Osteoblast (primary cell): Measurements from ENCODE around the gene EXOC4. TPM values are rescaled to one million over a fixed set of nuclear protein-coding genes. Genes with fewer than 3 reads are reported as not detected.

Experiments
- DNase-seq: peaks from one replicate; pipeline ENCODE4 v3.0.0; 2011; ENCODE audit warnings: low spot score, mixed read lengths; ENCODE audit not compliant: insufficient read length; ENCODE audit errors: missing footprints
- H2AFZ ChIP-seq: 2 replicates; pipeline ENCODE4 v1.6.0; 2011; ENCODE audit warnings: mild to moderate bottlenecking, low read length
- H3K27ac ChIP-seq: 2 replicates; pipeline ENCODE4 v1.5.1; 2011; ENCODE audit warnings: mild to moderate bottlenecking, low read depth, low read length, moderate library complexity
- H3K27me3 ChIP-seq: 2 replicates; pipeline ENCODE4 v1.6.0; 2012; ENCODE audit warnings: mild to moderate bottlenecking, control low read depth, inconsistent platforms, low read length, moderate library complexity; ENCODE audit not compliant: insufficient read depth
- H3K36me3 ChIP-seq: 2 replicates; pipeline ENCODE4 v1.5.1; 2011; ENCODE audit warnings: mild to moderate bottlenecking, low read length, control low read depth, moderate library complexity; ENCODE audit not compliant: insufficient read depth
- H3K4me1 ChIP-seq: 2 replicates; pipeline ENCODE4 v1.5.1; 2011; ENCODE audit warnings: mild to moderate bottlenecking, low read length, control low read depth, moderate library complexity; ENCODE audit not compliant: insufficient read depth
- H3K4me2 ChIP-seq: 2 replicates; pipeline ENCODE4 v1.6.0; 2011; ENCODE audit warnings: mild to moderate bottlenecking, low read length; ENCODE audit not compliant: insufficient read depth
- H3K4me3 ChIP-seq: fragments of 200-600 bp; sonication (generic); 3 replicates; pipeline ENCODE4 v1.5.1; 2012; ENCODE audit warnings: mild to moderate bottlenecking, low read length, inconsistent platforms; ENCODE audit not compliant: insufficient read depth
- H3K79me2 ChIP-seq: 2 replicates; pipeline ENCODE4 v1.6.0; 2012; ENCODE audit warnings: mild to moderate bottlenecking, low read length, control low read depth, inconsistent platforms; ENCODE audit not compliant: insufficient read depth
- H3K9me3 ChIP-seq: 2 replicates; pipeline ENCODE4 v1.5.1; 2011; ENCODE audit warnings: low read depth, low read length, control low read depth
- H4K20me1 ChIP-seq: 2 replicates; pipeline ENCODE4 v1.6.0; 2012; ENCODE audit warnings: mild to moderate bottlenecking, low read length, control low read depth; ENCODE audit not compliant: insufficient read depth
- CTCF ChIP-seq: IDR thresholded peaks from 2 replicates; pipeline ENCODE4 v1.5.1; 2011; ENCODE audit warnings: mild to moderate bottlenecking, low read depth, low read length, moderate library complexity; ENCODE audit errors: extremely low read depth
- total RNA-seq: library from RNA; depleted of rRNA; stranded (reverse); fragments of >200 nt; gene quantifications from 2 replicates; pipeline ENCODE4 v1.2.3, GENCODE V29; 2012

Gene EXOC4
- total RNA-seq, 1 donor: 134 TPM

GRCh38 chr7:133303931-133304330, 51.1 kb downstream of the EXOC4 start:
- no peak for DNase-seq
- Histone ChIP-seq H3K36me3 (peaks cover 8% of the 10 kb centered on the region), H3K4me2 (no peak overlapping the region), H3K79me2 (peaks cover 3% of the 10 kb centered on the region), H3K9me3 (no peaks in the 10 kb centered on the region), H3K4me1 (peaks cover 6% of the 10 kb centered on the region), H4K20me1 (peaks cover 4% of the 10 kb centered on the region), H3K4me3 (no peak overlapping the region), H2AFZ (no peak overlapping the region), H3K27ac (no peak overlapping the region), H3K27me3 (no peaks in the 10 kb centered on the region)
- no peak for TF ChIP-seq CTCF

GRCh38 chr7:133309333-133309732, 56.5 kb downstream of the EXOC4 start:
- no peak overlapping the region for H3K27ac ChIP-seq
- no peaks in the 10 kb centered on the region for H3K27me3 ChIP-seq
- H4K20me1 ChIP-seq: no peaks in the 10 kb centered on the region
- H3K36me3 ChIP-seq: peaks cover 8% of the 10 kb centered on the region
- H3K9me3 ChIP-seq: no peaks in the 10 kb centered on the region
- no peak for DNase-seq
- no peak for TF ChIP-seq CTCF
- no peaks in the 10 kb centered on the region for H3K4me1 ChIP-seq
- H3K79me2 ChIP-seq: no peaks in the 10 kb centered on the region
- no peak overlapping the region for H2AFZ ChIP-seq
- no peak overlapping the region for H3K4me2 ChIP-seq
- no peak overlapping the region for H3K4me3 ChIP-seq

GRCh38 chr7:133310232-133310862, 57.5 kb downstream of the EXOC4 start:
- no peaks in the 10 kb centered on the region for H3K9me3 ChIP-seq
- H2AFZ ChIP-seq: no peak overlapping the region
- H3K79me2 ChIP-seq: no peaks in the 10 kb centered on the region
- TF ChIP-seq CTCF: no peak
- H3K4me2 ChIP-seq: no peak overlapping the region
- no peak overlapping the region for H3K4me3 ChIP-seq
- H3K27me3 ChIP-seq: no peaks in the 10 kb centered on the region
- peaks cover 2% of the 10 kb centered on the region for H3K4me1 ChIP-seq
- H4K20me1 ChIP-seq: no peaks in the 10 kb centered on the region
- no peak for DNase-seq
- no peak overlapping the region for H3K27ac ChIP-seq
- peaks cover 8% of the 10 kb centered on the region for H3K36me3 ChIP-seq

GRCh38 chr7:133313575-133313974, 60.7 kb downstream of the EXOC4 start:
- Histone ChIP-seq H3K4me2 (no peak overlapping the region), H3K4me1 (peaks cover 8% of the 10 kb centered on the region), H3K27ac (no peak overlapping the region), H3K9me3 (no peaks in the 10 kb centered on the region), H4K20me1 (no peaks in the 10 kb centered on the region), H2AFZ (no peak overlapping the region), H3K4me3 (no peak overlapping the region), H3K27me3 (no peaks in the 10 kb centered on the region), H3K79me2 (no peaks in the 10 kb centered on the region), H3K36me3 (no peaks in the 10 kb centered on the region)
- no peak for TF ChIP-seq CTCF
- DNase-seq: no peak
